ENCODE data around the gene SRCAP. TPM values are rescaled to one million over a fixed set of nuclear protein-coding genes. Genes with fewer than 3 reads are reported as not detected.

The SRCAP gene
- total RNA-seq, 4 donors from 2014 or later = 17.2 to 42.6 (median 31.0) TPM

- 10 to 12% methylated on average over 2 of the region's 2 CpGs for WGBS, 2 donors
- Histone ChIP-seq H3K4me3 (peak overlapping the region; percentile 48 to 90 (median 82)), H3K27ac (peak overlapping the region; percentile 88 to 97 (median 94)), H3K27me3 (no peaks in the 10 kb centered on the region), H3K4me1 (peaks cover 0 to 40% (median 11%) of the 10 kb centered on the region in 4 donors), H3K9me3 (no peaks in the 10 kb centered on the region), H3K36me3 (peaks cover 2 to 47% (median 10%) of the 10 kb centered on the region in 3 donors)
- no peak for DNase-seq (ENCODE audit: low spot score in 2 of 2)
- TF ChIP-seq EP300 (IDR thresholded peaks at IDR 0.05) (no peak), POLR2A (IDR thresholded peaks at IDR 0.05) (no peak), CTCF (IDR thresholded peaks at IDR 0.05) (no peak)
Observed at GRCh38 chr16:30652005-30652296, 47.0 kb upstream of the SRCAP start.

- peaks cover 0 to 48% (median 16%) of the 10 kb centered on the region in 4 donors for H3K4me1 ChIP-seq
- TF ChIP-seq EP300 (IDR thresholded peaks at IDR 0.05) = no peak
- TF ChIP-seq POLR2A (IDR thresholded peaks at IDR 0.05) = no peak
- no peak for TF ChIP-seq CTCF (IDR thresholded peaks at IDR 0.05)
- H3K9me3 ChIP-seq = no peaks in the 10 kb centered on the region
- H3K36me3 ChIP-seq = peaks cover 2 to 47% (median 10%) of the 10 kb centered on the region in 3 donors
- DNase-seq (ENCODE audit: low spot score in 2 of 2) = no peak
- no peaks in the 10 kb centered on the region for H3K27me3 ChIP-seq
- peak overlapping the region in 1 of 4 donors; percentile 94 for H3K27ac ChIP-seq
- WGBS, 2 donors = 92 to 94% methylated on average over 18 of the region's 18 CpGs
- H3K4me3 ChIP-seq = no peak overlapping the region
Observed at GRCh38 chr16:30652718-30653117, 46.3 kb upstream of the SRCAP start.

GRCh38 chr16:30654856-30655255 lies 44.1 kb upstream of the SRCAP start:
- Histone ChIP-seq H3K9me3 (no peaks in the 10 kb centered on the region), H3K27ac (no peak overlapping the region), H3K36me3 (peaks cover 2 to 47% (median 10%) of the 10 kb centered on the region in 3 donors), H3K4me1 (peaks cover 0 to 44% (median 16%) of the 10 kb centered on the region in 4 donors), H3K4me3 (no peak overlapping the region), H3K27me3 (no peaks in the 10 kb centered on the region)
- 85 to 95% methylated on average over 14 to 17 of the region's 18 CpGs for WGBS, 2 donors
- TF ChIP-seq POLR2A (IDR thresholded peaks at IDR 0.05) (no peak), EP300 (IDR thresholded peaks at IDR 0.05) (no peak), CTCF (IDR thresholded peaks at IDR 0.05) (no peak)
- DNase-seq (ENCODE audit: low spot score in 2 of 2) = no peak

GRCh38 chr16:30655815-30656347 lies 43.1 kb upstream of the SRCAP start:
- peaks cover 0 to 54% (median 23%) of the 10 kb centered on the region in 4 donors for H3K4me1 ChIP-seq
- H3K36me3 ChIP-seq = peaks cover 2 to 50% (median 10%) of the 10 kb centered on the region in 3 donors
- H3K27me3 ChIP-seq = no peaks in the 10 kb centered on the region
- TF ChIP-seq CTCF (IDR thresholded peaks at IDR 0.05) = no peak
- no peak overlapping the region for H3K4me3 ChIP-seq
- DNase-seq (ENCODE audit: low spot score in 2 of 2) = no peak
- H3K27ac ChIP-seq = no peak overlapping the region
- no peaks in the 10 kb centered on the region for H3K9me3 ChIP-seq
- 91 to 92% methylated on average over 12 of the region's 12 CpGs for WGBS, 2 donors

- peaks cover 0 to 59% (median 28%) of the 10 kb centered on the region in 4 donors for H3K4me1 ChIP-seq
- no peaks in the 10 kb centered on the region for H3K27me3 ChIP-seq
- no peak for DNase-seq (ENCODE audit: low spot score in 2 of 2)
- H3K9me3 ChIP-seq = no peaks in the 10 kb centered on the region
- peak overlapping the region in 1 of 4 donors; percentile 75 for H3K27ac ChIP-seq
- TF ChIP-seq POLR2A (IDR thresholded peaks at IDR 0.05) (no peak), EP300 (IDR thresholded peaks at IDR 0.05) (no peak), CTCF (IDR thresholded peaks at IDR 0.05) (no peak)
- H3K4me3 ChIP-seq = no peak overlapping the region
- H3K36me3 ChIP-seq = peaks cover 2 to 55% (median 10%) of the 10 kb centered on the region in 3 donors
- WGBS, 2 donors = 92 to 96% methylated on average over 8 of the region's 8 CpGs
Observed at GRCh38 chr16:30656388-30656787, 42.6 kb upstream of the SRCAP start.
